CD1c-positive myeloid dendritic cell (primary cell): ENCODE measurements around the gene TMEM147.
A peak's percentile ranks its signal among the peaks of the same experiment; 100 is the strongest.
"Not testable (repeated sequence)": the region's sequence is repeated elsewhere in the genome, so short reads cannot be mapped to it uniquely, and the experiment has no call there.

Experiments
- DNase-seq: peaks from one replicate; pipeline ENCODE4 v3.0.0-alpha.2; 2016; ENCODE audit errors: extremely low spot score

Gene TMEM147

DNA sequence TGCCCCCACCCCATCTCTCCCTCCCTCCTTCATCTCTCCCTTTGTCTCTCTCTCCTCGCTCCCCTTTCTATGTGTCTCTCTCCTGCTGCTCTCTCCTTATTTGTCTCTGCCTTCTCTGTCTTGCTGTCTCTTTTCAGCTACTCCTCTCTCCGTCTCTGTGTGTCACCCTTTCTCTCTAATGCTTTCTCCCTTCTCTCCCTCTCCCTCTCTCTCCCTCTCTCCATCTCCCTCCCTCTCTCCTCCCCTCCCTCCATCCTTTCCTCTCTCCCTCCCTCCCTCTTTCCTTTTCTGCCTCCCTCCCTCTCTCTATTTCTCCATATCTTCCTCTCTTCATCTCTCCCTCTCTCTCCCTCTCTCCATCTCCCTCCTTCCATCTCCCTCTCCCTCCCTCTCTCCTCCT is 17.4 kb downstream of the TMEM147 start:
- no peak for DNase-seq

DNA sequence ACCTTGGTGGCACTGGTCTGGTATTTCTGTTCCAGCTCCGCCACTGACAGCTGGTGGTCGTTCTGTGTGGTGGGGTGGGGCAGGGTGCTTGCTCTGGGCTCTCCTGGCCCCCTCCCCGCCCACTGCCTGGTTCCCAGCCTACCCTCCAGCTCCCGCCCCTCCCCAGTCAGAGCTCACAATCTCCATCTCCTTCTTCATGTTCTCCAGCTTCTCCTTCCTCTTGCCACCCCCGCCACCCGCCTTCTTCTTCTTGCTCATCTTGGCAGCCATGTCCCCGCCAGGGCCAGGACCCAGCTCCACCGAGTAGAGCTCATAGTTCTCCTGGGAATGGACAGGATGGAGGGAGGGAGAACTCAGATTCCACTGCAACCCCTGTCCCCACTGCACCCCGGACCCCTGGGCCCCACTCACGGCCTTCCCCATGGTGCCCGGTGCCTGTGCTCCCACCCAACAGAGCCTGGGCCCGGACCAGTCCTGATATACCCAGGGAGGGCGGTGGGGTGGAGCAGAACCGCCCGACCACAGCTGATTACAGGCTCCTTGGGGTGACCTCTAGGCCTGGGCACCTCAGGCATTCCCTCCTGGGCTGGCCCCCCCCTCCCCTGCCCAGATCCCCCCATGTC is 17.9 kb downstream of the TMEM147 start, which contains the start of gene ATP4A:
Gene ATP4A, minus strand, starts transcription at position 452 of the 623 bp plus-strand sequence. Its CDS starts 29 bp downstream, at position 423.
- no peak for DNase-seq

GRCh38 chr19:35565016-35565856 is 19.8 kb downstream of the TMEM147 start:
- no peak for DNase-seq

GRCh38 chr19:35566738-35567137 is 21.3 kb downstream of the TMEM147 start:
- DNase-seq: no peak

GRCh38 chr19:35569281-35569781 is 23.9 kb downstream of the TMEM147 start:
- no peak for DNase-seq

- DNase-seq: no peak
Measured at GRCh38 chr19:35571406-35571965, 26.1 kb downstream of the TMEM147 start.

DNA sequence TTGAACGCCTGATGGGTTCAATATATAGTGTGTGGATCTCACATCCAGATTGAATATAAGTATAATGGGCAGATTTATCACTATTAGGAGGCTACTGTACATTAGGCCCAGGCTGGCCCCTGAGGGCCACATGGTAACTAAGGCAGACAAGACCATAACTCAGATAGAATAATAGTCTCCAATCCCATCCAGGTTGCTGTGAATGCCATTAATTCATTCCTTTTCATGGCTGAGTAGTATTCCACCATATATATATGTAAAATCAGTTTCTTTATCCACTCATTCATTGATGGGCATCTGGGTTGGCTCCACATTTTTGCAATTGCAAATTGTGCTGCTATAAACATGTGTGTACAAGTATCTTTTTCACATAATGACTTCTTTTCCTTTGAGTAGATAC is 32.5 kb downstream of the TMEM147 start:
- DNase-seq: no peak

GRCh38 chr19:35578707-35579106 is 33.3 kb downstream of the TMEM147 start:
- DNase-seq: no peak

GRCh38 chr19:35582760-35583159 is 37.3 kb downstream of the TMEM147 start:
- DNase-seq: no peak

DNA sequence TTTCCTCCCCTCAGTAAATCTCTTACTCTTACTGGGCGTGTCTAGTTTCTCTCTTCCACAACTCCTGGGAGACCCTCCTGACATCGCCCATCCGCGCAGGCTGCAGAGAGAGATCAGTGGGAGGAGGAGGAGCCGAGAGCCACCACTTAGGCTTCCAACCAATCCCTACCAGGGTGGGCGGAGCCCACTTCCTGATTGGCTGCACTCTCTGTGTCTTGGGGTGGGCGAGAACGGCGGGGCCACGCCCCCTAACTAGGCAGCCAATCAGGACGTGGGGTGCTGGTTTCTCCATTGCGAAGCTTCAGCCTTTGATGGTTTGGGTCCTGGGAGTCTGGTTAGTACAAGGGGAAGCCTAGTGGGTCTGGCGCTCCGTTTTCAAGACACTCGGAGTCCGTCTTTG is 40.4 kb downstream of the TMEM147 start, which contains the start of gene PMIS2:
Gene PMIS2, plus strand, starts transcription at position 326 of the 400 bp plus-strand sequence. CDS start 87 bp downstream, outside the sequence.
- DNase-seq: peak; percentile 9

DNA sequence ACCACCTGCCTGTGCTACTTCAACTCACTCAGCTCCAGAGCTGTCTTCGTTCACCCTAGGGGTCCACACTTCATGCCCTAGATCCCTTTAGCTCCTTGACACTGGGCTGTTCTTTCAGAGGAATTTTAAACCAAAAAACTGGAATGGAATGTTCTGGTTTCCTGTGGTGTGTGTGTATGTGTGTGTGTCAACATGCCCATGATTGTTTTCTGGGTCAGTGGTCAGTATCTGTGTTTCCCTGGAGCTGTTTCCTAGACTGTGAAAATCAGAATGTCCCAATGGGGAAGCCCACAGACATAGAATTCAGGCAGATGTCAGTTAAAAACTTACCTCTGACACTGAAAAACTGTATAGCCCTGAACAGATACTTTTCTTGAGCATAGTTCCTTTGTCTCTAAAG is 41.9 kb downstream of the TMEM147 start:
- no peak for DNase-seq

DNA sequence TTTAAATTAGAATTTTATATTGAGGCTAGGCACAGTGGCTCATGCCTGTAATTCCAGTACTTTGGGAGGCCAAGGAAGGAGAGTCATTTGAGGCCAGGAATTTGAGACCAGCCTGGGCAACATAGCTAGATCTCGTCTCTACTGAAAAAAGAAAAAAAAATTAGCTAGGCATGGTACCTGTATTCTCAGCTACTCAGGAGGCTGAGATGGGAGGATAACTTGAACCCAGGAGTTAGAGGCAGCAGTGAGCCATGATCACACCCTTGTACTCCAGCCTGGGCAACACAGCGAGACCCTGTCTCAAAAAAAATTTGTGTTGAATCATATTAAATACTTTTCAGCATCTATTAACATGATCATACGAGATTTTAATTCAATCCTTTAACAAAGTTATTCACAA is 45.4 kb downstream of the TMEM147 start:
- no peak for DNase-seq

GRCh38 chr19:35592226-35592625 is 46.8 kb downstream of the TMEM147 start:
- peak; percentile 42 for DNase-seq

- DNase-seq: not testable (repeated sequence)
Measured at GRCh38 chr19:35595026-35595425, 49.6 kb downstream of the TMEM147 start.

- no peak for DNase-seq
Measured at GRCh38 chr19:35595928-35596327, 50.5 kb downstream of the TMEM147 start.

DNA sequence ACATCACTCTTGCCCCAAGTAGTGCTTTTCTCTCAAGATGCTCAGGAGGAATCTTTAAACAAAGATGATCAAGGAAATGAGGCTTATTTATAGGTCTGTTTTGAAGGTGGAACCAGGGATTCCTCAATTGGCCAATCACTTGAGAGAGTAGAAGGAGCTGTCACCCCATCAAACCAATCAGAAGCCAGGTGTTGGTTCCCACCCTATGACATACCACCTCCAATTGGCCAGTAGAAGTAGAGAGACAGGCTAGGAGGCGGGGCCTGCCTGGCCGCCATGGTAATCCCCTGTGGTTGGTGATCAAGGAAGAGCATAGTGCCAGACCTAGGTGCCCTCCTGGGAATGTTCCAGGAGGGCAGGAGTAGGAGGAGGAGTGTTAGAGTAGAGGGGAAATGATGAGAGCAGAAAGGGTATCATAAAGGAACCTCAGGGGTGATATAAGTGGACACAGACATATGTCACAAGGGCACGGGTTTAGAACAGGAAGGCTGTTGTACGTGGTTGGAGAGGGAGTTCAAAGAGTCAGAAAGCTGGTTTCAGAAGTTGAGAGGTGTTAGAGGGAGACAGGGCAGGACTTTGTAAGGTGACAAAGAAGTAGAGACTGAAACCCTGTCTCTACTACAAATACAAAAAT is 51.1 kb downstream of the TMEM147 start:
- peak; percentile 17 for DNase-seq
